Right lobe of liver (tissue), 4 donors: Measurements from ENCODE around the gene MRPL11.

Source experiments
- POLR2A ChIP-seq: fragments of 450-650 bp; IDR thresholded peaks from one replicate; pipeline ENCODE4 v1.6.1; 2017; ENCODE audit warnings: antibody characterized with exemption, mild to moderate bottlenecking
- TF ChIP-seq, protein P1 (sequence below), 4 donors: fragments of 200-600 bp in 3 of 4; fragments of 450-650 bp in 1 of 4; IDR thresholded peaks; one replicate each; pipeline versions ENCODE4 v1.5.1 to v1.8.0; 2016 to 2022; ENCODE audit warnings: antibody characterized with exemption in 4 of 4, mild to moderate bottlenecking in 2 of 4
- donor health status: DM: no; HTN: no; CAD: no.
- donor health status: DM: no; HTN: no; CAD: no.
- donor health status: DM: no; HTN: yes; CAD: no.

DNA sequence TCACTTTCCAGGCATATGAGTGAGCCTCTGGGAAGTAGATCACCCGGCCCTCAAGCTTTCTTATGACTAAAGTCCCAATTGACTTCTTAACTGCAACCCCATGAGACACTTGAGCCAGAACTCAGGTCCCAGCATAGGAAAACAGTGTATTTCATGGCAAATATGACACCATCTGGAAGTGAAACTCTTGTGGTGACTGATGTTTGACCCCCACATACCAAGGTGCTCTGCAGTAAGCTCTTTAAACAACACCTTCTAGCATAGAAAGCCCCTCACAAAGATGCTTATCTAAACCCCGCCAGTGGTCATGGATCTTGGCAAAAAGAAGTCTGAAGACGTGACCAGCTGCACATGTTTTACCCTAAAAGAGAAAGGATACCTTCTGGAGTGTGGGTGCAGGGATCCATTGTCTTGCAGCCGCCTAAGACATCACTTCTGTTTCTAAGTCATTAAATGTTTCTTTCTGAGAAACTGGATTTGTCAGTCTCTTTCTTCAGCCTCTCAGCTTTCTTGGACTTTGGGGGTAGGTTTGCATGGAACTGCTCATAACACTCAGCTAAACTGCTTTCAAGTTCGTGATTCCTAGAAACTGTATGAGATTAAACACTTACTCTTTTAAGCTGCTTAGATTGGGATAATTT is 20.6 kb upstream of the MRPL11 start:
- TF ChIP-seq, protein P1, sequence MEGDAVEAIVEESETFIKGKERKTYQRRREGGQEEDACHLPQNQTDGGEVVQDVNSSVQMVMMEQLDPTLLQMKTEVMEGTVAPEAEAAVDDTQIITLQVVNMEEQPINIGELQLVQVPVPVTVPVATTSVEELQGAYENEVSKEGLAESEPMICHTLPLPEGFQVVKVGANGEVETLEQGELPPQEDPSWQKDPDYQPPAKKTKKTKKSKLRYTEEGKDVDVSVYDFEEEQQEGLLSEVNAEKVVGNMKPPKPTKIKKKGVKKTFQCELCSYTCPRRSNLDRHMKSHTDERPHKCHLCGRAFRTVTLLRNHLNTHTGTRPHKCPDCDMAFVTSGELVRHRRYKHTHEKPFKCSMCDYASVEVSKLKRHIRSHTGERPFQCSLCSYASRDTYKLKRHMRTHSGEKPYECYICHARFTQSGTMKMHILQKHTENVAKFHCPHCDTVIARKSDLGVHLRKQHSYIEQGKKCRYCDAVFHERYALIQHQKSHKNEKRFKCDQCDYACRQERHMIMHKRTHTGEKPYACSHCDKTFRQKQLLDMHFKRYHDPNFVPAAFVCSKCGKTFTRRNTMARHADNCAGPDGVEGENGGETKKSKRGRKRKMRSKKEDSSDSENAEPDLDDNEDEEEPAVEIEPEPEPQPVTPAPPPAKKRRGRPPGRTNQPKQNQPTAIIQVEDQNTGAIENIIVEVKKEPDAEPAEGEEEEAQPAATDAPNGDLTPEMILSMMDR (IDR thresholded peaks at IDR 0.05): no peak
- no peak for TF ChIP-seq POLR2A
